DMS153 (cell line): ENCODE measurements around the gene SLC45A3.

Source experiments
- DNase-seq: peaks from one replicate; lab custom pipeline; 2025; lab: John Stamatoyannopoulos, UW

SLC45A3 gene

GRCh38 chr1:205700865-205701401 is 20.6 kb upstream of the SLC45A3 start:
- DNase-seq = no peak

- no peak for DNase-seq
Observed at GRCh38 chr1:205699416-205699815, 19.1 kb upstream of the SLC45A3 start.

GRCh38 chr1:205698921-205699320 is 18.6 kb upstream of the SLC45A3 start:
- no peak for DNase-seq

- no peak for DNase-seq
Observed at GRCh38 chr1:205693421-205693991, 13.2 kb upstream of the SLC45A3 start.

GRCh38 chr1:205692423-205692822 is 12.1 kb upstream of the SLC45A3 start:
- no peak for DNase-seq

- no peak for DNase-seq
Observed at GRCh38 chr1:205690122-205690756, 9.9 kb upstream of the SLC45A3 start.

GRCh38 chr1:205689479-205689878 is 9.2 kb upstream of the SLC45A3 start:
- DNase-seq = no peak

- no peak for DNase-seq
Observed at GRCh38 chr1:205688171-205689080, 8.1 kb upstream of the SLC45A3 start.

- DNase-seq = no peak
Observed at GRCh38 chr1:205687242-205687641, 6.9 kb upstream of the SLC45A3 start.

GRCh38 chr1:205681364-205681763 is 1.1 kb upstream of the SLC45A3 start:
- no peak for DNase-seq

- no peak for DNase-seq
Observed at GRCh38 chr1:205678286-205679111, 1.8 kb downstream of the SLC45A3 start.

GRCh38 chr1:205677167-205677566 is 3.1 kb downstream of the SLC45A3 start:
- no peak for DNase-seq

GRCh38 chr1:205676597-205676996 is 3.7 kb downstream of the SLC45A3 start:
- no peak for DNase-seq

- no peak for DNase-seq
Observed at GRCh38 chr1:205676002-205676401, 4.3 kb downstream of the SLC45A3 start.

- no peak for DNase-seq
Observed at GRCh38 chr1:205675247-205675646, 5.1 kb downstream of the SLC45A3 start.

- DNase-seq = no peak
Observed at GRCh38 chr1:205672970-205673369, 7.3 kb downstream of the SLC45A3 start.

GRCh38 chr1:205672395-205672889 is 7.9 kb downstream of the SLC45A3 start:
- no peak for DNase-seq

GRCh38 chr1:205670611-205671430 is 9.5 kb downstream of the SLC45A3 start:
- DNase-seq = no peak

GRCh38 chr1:205670150-205670446 is 10.2 kb downstream of the SLC45A3 start:
- DNase-seq = no peak

- no peak for DNase-seq
Observed at GRCh38 chr1:205669341-205670149, 10.8 kb downstream of the SLC45A3 start.
